GM12874 (cell line): ENCODE measurements around the gene PARP16.

ENCODE experiments used
- TF ChIP-seq, protein P1 (sequence below): IDR thresholded peaks from 2 replicates; pipeline ENCODE4 v1.5.1; 2011; ENCODE audit warnings: low read depth, mild to moderate bottlenecking, control low read depth, low read length, moderate library complexity; ENCODE audit not compliant: insufficient read depth

PARP16 gene

DNA sequence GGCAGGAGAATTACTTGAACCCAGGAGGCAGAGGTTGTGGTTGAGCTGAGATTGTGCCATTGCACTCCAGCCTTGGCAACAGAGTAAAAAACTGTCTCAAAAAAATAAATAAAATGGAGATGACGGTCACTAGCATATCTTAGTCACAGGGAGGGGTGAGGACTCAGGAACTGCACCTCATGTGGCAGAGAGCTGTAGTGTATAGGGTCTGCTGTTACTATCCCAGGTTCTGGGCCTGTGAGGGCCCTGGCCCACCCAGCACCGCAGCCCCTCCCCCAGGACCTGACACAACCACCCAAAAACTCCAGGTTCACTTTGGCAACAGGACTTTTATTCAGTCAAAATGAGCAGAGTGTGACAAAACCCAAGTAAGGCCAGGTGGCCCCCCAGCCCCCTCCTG, 40.1 kb upstream of the PARP16 start:
- TF ChIP-seq, protein P1, sequence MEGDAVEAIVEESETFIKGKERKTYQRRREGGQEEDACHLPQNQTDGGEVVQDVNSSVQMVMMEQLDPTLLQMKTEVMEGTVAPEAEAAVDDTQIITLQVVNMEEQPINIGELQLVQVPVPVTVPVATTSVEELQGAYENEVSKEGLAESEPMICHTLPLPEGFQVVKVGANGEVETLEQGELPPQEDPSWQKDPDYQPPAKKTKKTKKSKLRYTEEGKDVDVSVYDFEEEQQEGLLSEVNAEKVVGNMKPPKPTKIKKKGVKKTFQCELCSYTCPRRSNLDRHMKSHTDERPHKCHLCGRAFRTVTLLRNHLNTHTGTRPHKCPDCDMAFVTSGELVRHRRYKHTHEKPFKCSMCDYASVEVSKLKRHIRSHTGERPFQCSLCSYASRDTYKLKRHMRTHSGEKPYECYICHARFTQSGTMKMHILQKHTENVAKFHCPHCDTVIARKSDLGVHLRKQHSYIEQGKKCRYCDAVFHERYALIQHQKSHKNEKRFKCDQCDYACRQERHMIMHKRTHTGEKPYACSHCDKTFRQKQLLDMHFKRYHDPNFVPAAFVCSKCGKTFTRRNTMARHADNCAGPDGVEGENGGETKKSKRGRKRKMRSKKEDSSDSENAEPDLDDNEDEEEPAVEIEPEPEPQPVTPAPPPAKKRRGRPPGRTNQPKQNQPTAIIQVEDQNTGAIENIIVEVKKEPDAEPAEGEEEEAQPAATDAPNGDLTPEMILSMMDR, result no peak

DNA sequence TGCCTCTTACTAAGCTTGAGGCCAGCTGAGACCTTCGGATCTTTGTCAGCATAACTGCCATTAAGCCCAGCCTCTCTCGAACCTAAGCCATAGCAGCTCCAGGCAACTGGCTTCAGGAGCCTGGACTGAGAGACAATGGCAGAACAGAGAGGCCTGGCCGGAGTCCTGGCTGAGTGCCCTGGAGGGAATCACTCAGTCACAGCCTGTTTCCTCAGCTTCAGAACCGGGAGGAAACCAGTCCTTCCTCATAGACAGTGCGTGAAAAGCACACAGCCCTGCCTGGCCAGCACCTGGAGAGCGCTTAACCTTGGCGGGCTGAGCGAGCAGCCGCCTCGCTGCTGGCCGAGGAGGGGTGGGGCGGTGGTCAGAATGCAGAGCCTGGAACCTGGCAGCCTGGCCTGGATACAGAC, 39.4 kb upstream of the PARP16 start:
- TF ChIP-seq, protein P1, result no peak

DNA sequence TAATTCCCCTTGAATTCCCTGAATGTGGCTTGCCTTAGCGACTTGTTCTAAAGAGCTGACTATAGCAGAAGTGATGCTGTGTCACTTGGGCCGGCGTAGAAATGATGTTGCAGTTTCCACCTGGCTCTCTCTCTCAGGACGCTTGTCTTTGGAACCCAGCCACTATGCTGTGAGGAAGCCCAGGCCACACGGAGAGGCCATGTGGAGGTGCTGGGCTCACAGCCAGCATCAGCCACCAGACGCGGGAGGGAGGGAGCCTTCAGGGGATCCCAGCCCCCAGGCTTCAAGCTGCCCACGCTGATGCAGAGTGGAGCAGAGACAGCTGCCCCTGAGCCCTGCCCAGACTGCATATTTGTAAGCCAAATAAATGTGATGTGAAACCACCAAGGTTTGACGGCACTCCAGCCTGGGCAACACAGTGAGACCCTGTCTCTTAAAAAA, 36.4 kb upstream of the PARP16 start:
- TF ChIP-seq, protein P1, result no peak

DNA sequence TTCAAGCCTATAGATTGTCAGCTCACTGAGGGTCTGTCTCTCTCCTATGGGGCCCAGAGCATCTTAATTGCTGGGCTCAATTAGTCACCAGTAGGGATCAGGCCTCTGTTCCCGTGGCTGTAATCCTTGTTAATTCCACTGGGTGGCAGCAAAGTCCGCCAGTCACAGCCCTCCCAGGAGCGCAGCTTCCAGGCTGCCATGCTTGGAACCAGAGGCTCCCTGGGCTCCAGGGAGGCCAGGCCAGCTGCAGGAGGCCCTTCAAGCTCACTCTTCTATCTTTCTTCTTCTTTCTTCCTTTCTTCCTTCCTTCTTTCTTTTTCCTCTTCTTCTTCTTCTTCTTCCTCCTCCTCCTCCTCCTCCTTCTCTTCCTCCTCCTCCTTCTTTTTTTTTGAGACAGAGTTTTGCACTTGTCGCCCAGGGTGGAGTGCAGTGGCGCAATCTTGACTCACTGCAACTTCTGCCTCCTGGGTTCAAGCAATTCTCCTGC, 32.2 kb upstream of the PARP16 start:
- TF ChIP-seq, protein P1, result peak; percentile 78

DNA sequence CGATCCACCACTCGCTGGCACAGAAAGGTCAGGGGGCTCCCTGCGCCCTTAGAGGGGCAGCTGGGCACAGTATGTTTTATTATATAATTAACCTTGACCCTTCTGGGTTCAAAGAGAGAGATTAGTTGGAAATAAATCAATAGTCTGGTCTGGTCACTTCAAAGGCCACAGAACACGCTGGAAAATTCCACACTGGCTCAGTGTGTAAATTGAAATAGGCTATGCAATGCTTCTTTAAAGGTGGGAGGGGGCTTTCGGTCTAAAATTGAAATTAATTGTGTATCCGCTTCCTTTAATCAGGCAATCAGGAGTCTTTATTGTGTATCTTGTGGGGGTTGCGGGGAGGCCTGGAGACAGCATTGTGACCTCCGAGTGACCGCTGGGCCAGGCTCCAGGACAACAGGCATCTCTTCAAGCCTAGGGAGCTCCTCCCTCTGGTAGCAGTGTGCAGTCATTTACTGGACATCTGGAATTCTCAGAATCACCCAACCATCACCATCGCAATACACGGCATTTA, 25.8 kb upstream of the PARP16 start:
- TF ChIP-seq, protein P1, result no peak

DNA sequence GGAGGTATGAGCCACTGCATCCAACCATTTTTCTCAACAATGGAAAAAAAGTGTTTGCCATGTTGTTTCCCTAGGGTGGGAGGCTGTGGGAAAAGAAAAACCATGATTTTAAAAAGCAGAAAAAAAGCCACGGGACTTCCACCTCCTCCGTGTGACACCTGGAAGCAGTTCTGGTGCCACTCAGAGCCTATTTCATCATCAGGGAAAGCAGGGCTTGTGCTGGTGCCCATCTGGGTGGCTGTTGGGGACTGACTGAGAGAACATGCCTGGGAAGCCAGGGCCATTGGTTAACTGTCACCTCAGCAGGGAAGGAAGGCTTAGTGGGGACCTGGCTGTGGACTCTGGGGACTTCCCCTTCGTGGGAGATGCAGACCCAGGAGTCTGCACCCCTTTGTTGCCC, 25.1 kb upstream of the PARP16 start:
- TF ChIP-seq, protein P1, result no peak

DNA sequence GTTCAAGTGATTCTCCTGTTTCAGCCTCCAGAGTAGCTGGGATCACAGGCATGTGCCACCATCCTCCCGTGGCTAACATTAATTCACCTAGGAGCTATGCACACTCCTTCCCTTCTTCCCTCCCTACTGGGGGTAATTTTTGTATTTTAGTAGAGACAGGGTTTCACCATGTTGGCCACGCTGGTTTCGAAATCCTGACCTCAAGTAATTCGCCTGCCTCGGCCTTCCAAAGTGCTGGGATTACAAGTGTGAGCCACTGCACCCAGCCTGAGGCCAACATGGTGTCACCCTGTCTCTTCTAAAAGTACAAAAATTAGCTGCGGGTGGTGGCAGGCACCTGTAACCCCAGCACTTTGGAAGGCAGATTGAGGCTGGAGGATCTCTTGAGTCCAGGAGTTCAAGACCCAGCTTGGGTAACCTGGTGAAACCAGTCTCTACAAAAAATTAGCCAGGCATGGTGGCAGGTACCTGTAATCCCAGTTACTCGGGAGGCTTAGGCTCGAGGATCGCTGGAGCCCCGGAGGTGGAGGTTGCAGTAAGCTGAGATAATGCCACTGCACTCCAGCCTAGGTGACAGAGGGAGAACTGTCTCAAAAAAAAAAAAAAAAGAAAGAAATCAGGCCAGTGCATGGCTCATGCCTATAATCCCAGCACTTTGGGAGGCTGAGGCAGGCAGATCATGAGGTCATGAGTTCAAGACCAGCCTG, 23.9 kb upstream of the PARP16 start:
- TF ChIP-seq, protein P1, result no peak
